ENCODE measurements around the gene ANKRD11.

DNA sequence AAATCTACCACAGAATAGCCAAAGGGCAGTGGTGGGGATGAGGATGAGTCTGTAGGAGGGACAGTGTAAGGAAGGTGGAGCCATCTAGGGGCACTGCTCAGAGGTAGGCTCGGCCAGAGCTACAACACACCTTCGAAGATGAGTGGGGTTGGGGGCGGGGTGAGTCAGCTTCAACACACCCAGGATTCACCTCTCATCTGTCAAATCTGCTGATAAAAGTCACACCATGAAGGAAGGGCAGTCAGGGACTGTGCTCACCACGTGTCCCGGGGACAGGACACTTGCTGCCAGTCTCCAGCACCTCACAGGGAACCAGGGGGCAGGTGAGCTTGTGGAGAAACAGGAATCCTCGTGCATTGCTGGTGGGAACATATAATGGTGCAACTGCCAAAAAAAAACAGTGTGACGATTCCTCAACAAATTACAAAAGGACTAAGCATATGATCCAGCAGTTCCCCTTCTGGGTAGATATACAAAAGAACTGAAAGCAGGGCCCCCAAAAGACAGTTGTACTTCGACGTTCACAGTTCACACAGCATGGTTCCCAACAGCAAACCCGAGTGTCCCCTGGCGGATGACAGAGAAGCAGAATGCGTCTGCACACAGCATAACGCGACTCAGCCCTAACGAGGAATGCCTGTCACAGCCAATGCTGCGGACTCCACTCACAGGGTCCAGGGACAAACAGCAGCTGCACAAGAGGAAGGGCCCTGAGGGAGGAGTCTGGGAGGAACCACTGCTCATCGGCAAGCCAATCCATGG lies 133.1 kb downstream of the ANKRD11 start:
- TF ChIP-seq CTCF (IDR thresholded peaks at IDR 0.05; ENCODE audit: insufficient read depth, low read length, poor library complexity, severe bottlenecking), result no peak
- no peak for TF ChIP-seq EZH2phosphoT487 (conservative IDR thresholded peaks at IDR 0.05; ENCODE audit: low read length)

Data from SU-DHL-6 (cell line).